Stimulated activated CD8-positive, alpha-beta memory T cell treated with anti-CD3 and anti-CD28 coated beads, Interleukin-15, amount 100 ng/mL, for 4 hours (primary cell): ENCODE results near the gene RNF220.
"Not testable (repeated sequence)": the region's sequence is repeated elsewhere in the genome, so short reads cannot be mapped to it uniquely, and the experiment has no call there.

Experiments used
- DNase-seq, 2 donors: peaks; one replicate each; pipeline ENCODE4 v3.0.0-alpha.2; 2020; ENCODE audit warnings: low read depth in 2 of 2

Gene RNF220

GRCh38 chr1:44677201-44677766 lies 272.2 kb downstream of the RNF220 start:
- DNase-seq, result no peak

- DNase-seq, result no peak
Observed at GRCh38 chr1:44678120-44678519, 273.1 kb downstream of the RNF220 start.

GRCh38 chr1:44678626-44679025 lies 273.6 kb downstream of the RNF220 start:
- no peak for DNase-seq

GRCh38 chr1:44679468-44679867 lies 274.4 kb downstream of the RNF220 start:
- DNase-seq, result no peak

- DNase-seq, result no peak
Observed at GRCh38 chr1:44681905-44682882, 277.1 kb downstream of the RNF220 start.

- DNase-seq, result no peak
Observed at GRCh38 chr1:44682883-44683265, 277.8 kb downstream of the RNF220 start.

- DNase-seq, result no peak
Observed at GRCh38 chr1:44684525-44684924, 279.5 kb downstream of the RNF220 start.

- DNase-seq, result no peak
Observed at GRCh38 chr1:44685218-44685617, 280.2 kb downstream of the RNF220 start.

- no peak for DNase-seq
Observed at GRCh38 chr1:44685881-44686280, 280.8 kb downstream of the RNF220 start.

GRCh38 chr1:44688760-44689446 lies 283.8 kb downstream of the RNF220 start:
- DNase-seq, result no peak

- no peak for DNase-seq
Observed at GRCh38 chr1:44689447-44689765, 284.4 kb downstream of the RNF220 start.

GRCh38 chr1:44693159-44693558 lies 288.1 kb downstream of the RNF220 start:
- no peak for DNase-seq

- DNase-seq, result no peak
Observed at GRCh38 chr1:44693900-44694299, 288.8 kb downstream of the RNF220 start.

GRCh38 chr1:44694863-44695478 lies 289.9 kb downstream of the RNF220 start:
- no peak for DNase-seq

- no peak for DNase-seq
Observed at GRCh38 chr1:44695671-44696070, 290.6 kb downstream of the RNF220 start.

GRCh38 chr1:44696101-44696500 lies 291.0 kb downstream of the RNF220 start:
- DNase-seq, result no peak

GRCh38 chr1:44696789-44697345 lies 291.8 kb downstream of the RNF220 start:
- DNase-seq, result no peak

- no peak for DNase-seq
Observed at GRCh38 chr1:44698138-44698537, 293.1 kb downstream of the RNF220 start.

- not testable (repeated sequence) for DNase-seq
Observed at GRCh38 chr1:44699375-44699774, 294.3 kb downstream of the RNF220 start.

- no peak for DNase-seq
Observed at GRCh38 chr1:44700573-44700972, 295.5 kb downstream of the RNF220 start.

- DNase-seq, result no peak
Observed at GRCh38 chr1:44701141-44701573, 296.1 kb downstream of the RNF220 start.
